ENCODE results near the gene CRYBG1.

- TF ChIP-seq CTCF (IDR thresholded peaks at IDR 0.05) (no peak), EZH2 (IDR thresholded peaks at IDR 0.05; ENCODE audit: borderline replicate concordance, insufficient read depth, low read depth, low read length, poor library complexity, severe bottlenecking) (no peak)
Measured at GRCh38 chr6:106508277-106508676, 147.8 kb downstream of the CRYBG1 start.

Measured in B cell (primary cell).